Measurements from ENCODE around the gene ADCK1. TPM values are rescaled to one million over a fixed set of nuclear protein-coding genes. Genes with fewer than 3 reads are reported as not detected.
"Not testable (repeated sequence)": the region's sequence is repeated elsewhere in the genome, so short reads cannot be mapped to it uniquely, and the experiment has no call there.

Gene ADCK1
- total and polyA plus RNA-seq, 3 donors from 2014 or later: 7.5 to 14.3 (median 12.3) TPM

- Histone ChIP-seq H3K27me3 (no peaks in the 10 kb centered on the region), H3K4me1 (no peaks in the 10 kb centered on the region), H3K36me3 (ENCODE audit: low read depth, missing control alignments) (no peaks in the 10 kb centered on the region), H3K9me3 (no peaks in the 10 kb centered on the region), H3K4me3 (no peak overlapping the region), H3K27ac (no peak overlapping the region)
- DNase-seq: no peak
- WGBS, 2 donors: 86 to 91% methylated on average over 2 of the region's 2 CpGs
- intact Hi-C loops (cut with DNase I; ENCODE audit: low total_unique reads): no loop called here
- TF ChIP-seq CTCF (IDR thresholded peaks at IDR 0.05) (no peak), POLR2A (IDR thresholded peaks at IDR 0.05) (no peak)
Measured at GRCh38 chr14:77812028-77812427, 12.1 kb downstream of the ADCK1 start.

DNA sequence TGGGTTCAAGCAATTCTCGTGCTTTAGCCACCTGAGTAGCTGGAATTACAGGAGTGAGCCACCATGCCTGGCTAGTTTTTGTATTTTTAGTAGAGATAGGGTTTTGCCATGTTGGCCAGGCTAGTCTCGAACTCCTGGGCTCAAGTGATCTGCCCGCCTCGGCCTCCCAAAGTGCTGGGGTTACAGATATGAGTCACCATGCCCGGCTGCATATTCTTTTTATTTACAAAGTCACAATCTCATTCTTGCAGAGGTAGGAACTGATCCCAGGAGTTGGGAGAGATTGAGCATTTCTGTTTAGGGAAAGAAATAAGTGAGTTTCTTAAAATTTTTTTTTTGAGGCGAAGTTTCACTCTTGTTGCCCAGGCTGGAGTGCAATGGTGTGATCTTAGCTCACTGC is 12.8 kb downstream of the ADCK1 start:
- DNase-seq; H3K27ac ChIP-seq; H3K4me1 ChIP-seq; H3K4me3 ChIP-seq; H3K27me3 ChIP-seq; intact Hi-C loops (cut with DNase I; ENCODE audit: low total_unique reads); H3K36me3 ChIP-seq (ENCODE audit: low read depth, missing control alignments); H3K9me3 ChIP-seq: not testable (repeated sequence)
- 92 to 95% methylated on average over 6 of the region's 6 CpGs for WGBS, 2 donors

DNA sequence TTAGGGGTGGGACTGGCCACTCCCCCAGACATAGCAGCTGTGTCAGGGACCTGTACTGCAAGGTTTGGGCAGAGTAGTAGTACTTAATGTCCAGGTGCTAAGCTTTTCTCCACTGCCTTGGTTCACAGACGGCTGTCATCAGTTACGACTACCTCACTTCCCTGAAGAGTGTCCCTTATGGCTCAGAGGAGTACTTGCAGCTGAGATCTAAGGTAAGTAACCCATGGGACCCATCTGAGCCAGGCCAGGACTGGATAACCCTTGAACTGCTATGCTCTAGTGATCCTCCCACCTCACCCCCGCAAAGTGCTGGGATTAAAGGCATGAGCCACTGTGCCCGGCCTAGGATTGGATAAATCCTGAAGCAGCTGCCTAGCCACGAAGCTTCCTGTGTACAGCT is 22.4 kb downstream of the ADCK1 start:
- no peak for DNase-seq
- 84 to 94% methylated on average over 5 of the region's 5 CpGs for WGBS, 2 donors
- no peaks in the 10 kb centered on the region for H3K36me3 ChIP-seq (ENCODE audit: low read depth, missing control alignments)
- no peaks in the 10 kb centered on the region for H3K27me3 ChIP-seq
- intact Hi-C loops (cut with DNase I; ENCODE audit: low total_unique reads): no loop called here
- H3K9me3 ChIP-seq: no peaks in the 10 kb centered on the region
- H3K4me1 ChIP-seq: no peaks in the 10 kb centered on the region
- TF ChIP-seq POLR2A (IDR thresholded peaks at IDR 0.05) (no peak), CTCF (IDR thresholded peaks at IDR 0.05) (no peak)
- no peak overlapping the region for H3K27ac ChIP-seq
- H3K4me3 ChIP-seq: no peak overlapping the region

DNA sequence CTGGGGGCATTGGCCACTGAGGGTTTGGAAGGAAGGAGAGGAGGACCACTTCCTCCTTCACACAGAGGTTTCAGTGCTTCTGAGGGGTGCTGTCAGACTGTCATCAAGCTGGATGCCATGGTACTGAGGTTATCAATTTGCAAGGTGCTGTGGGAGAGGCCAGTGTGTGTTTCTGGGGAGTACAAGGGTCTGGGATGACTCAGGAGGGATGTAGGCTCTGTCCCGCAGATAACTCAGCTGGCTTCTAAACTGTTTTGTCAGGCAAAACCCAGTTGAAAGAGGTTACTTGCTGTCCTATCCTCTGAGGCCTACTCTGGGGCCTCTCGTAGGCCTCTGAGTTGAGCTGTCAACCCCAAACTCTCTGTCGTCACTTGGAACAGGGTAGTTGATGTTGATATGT is 22.8 kb downstream of the ADCK1 start:
- 88 to 98% methylated on average over 1 to 3 of the region's 3 CpGs for WGBS, 2 donors
- H3K27me3 ChIP-seq: no peaks in the 10 kb centered on the region
- TF ChIP-seq CTCF (IDR thresholded peaks at IDR 0.05): no peak
- TF ChIP-seq POLR2A (IDR thresholded peaks at IDR 0.05): no peak
- H3K9me3 ChIP-seq: no peaks in the 10 kb centered on the region
- H3K4me1 ChIP-seq: no peaks in the 10 kb centered on the region
- no peak overlapping the region for H3K4me3 ChIP-seq
- intact Hi-C loops (cut with DNase I; ENCODE audit: low total_unique reads): no loop called here
- no peaks in the 10 kb centered on the region for H3K36me3 ChIP-seq (ENCODE audit: low read depth, missing control alignments)
- no peak overlapping the region for H3K27ac ChIP-seq
- no peak for DNase-seq

DNA sequence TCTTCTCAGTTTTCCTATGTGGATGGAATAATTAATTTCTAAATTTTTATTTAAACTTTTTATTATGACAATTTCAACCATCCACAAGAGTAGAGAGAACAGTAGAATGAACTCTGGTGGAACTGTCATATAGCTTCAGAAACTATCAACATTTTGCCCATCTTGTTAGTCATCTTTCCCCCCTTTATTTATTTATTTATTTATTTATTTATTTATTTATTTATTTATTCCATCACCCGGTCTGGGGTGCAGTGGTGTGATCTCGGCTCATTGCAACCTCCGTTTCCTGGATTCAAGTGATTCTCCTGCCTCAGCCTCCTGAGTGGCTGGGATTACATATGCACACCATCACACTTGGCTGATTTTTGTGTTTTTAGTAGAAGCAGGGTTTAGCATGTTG is 23.5 kb downstream of the ADCK1 start:
- Histone ChIP-seq H3K4me3 (no peak overlapping the region), H3K36me3 (ENCODE audit: low read depth, missing control alignments) (no peaks in the 10 kb centered on the region), H3K9me3 (no peaks in the 10 kb centered on the region), H3K27me3 (no peaks in the 10 kb centered on the region), H3K4me1 (no peaks in the 10 kb centered on the region), H3K27ac (no peak overlapping the region)
- TF ChIP-seq POLR2A (IDR thresholded peaks at IDR 0.05) (no peak), CTCF (IDR thresholded peaks at IDR 0.05) (no peak)
- 93 to 98% methylated on average over 3 of the region's 3 CpGs for WGBS, 2 donors
- intact Hi-C loops (cut with DNase I; ENCODE audit: low total_unique reads): no loop called here
- no peak for DNase-seq
